Measurements from ENCODE around the gene LRIF1. TPM values are rescaled to one million over a fixed set of nuclear protein-coding genes. Genes with fewer than 3 reads are reported as not detected.
A peak's percentile ranks its signal among the peaks of the same experiment; 100 is the strongest.

The LRIF1 gene
- total RNA-seq, 6 experiments from 2014 or later, result 14.7 to 17.9 (median 17.2) TPM

DNA sequence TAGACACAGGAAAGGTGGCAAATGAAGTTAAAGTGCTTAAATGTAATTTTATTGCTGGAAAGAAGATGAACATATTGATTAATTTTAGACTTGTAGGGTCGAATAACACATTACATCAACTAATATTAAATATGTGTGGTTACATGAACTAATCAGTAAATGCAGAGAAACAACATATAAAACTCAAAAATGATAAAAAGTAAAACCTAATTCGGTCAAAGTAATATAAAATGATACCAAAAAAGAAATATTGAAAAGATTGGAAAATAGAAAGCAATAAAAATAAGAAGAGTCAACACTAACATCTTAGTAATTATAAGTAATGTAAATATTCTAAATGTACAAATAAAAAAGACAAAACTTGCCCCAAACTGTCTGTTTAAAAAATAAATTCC lies 47.5 kb downstream of the LRIF1 start:
- Mint-ChIP-seq H3K9me3 (no peaks in the 10 kb centered on the region), H3K4me3 (peak overlapping the region; percentile 82), H3K4me1 (ENCODE audit: low read depth) (peaks cover 19% of the 10 kb centered on the region), H3K36me3 (ENCODE audit: low read depth) (no peaks in the 10 kb centered on the region), H3K27ac (peak overlapping the region; percentile 34; the same call in 1 of the 2 replicates), H3K27me3 (ENCODE audit: insufficient read depth) (peaks cover 3% of the 10 kb centered on the region; the same call in 1 of the 2 replicates)
- no peak for DNase-seq
- TF ChIP-seq, protein P1, sequence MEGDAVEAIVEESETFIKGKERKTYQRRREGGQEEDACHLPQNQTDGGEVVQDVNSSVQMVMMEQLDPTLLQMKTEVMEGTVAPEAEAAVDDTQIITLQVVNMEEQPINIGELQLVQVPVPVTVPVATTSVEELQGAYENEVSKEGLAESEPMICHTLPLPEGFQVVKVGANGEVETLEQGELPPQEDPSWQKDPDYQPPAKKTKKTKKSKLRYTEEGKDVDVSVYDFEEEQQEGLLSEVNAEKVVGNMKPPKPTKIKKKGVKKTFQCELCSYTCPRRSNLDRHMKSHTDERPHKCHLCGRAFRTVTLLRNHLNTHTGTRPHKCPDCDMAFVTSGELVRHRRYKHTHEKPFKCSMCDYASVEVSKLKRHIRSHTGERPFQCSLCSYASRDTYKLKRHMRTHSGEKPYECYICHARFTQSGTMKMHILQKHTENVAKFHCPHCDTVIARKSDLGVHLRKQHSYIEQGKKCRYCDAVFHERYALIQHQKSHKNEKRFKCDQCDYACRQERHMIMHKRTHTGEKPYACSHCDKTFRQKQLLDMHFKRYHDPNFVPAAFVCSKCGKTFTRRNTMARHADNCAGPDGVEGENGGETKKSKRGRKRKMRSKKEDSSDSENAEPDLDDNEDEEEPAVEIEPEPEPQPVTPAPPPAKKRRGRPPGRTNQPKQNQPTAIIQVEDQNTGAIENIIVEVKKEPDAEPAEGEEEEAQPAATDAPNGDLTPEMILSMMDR (IDR thresholded peaks at IDR 0.05), result no peak

DNA sequence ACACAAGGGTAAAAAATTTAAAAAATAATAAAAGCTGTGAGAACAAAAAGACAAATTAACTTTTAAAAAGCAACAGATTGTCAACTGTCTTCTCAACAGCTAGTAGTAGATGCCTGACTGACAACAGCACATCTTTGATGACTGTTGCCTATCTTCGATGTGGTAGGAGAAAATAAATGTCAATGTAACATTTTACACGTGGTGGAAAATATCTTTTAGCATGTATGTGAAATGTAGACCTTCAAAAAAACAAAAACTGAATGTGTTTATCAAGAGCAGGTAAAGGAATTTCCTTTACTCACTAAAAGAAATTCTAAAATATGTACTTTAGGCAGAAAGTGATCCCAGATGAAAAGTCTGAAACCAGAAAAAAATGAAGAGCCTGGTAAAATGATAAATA lies 47.9 kb downstream of the LRIF1 start:
- peaks cover 3% of the 10 kb centered on the region; the same call in 1 of the 2 replicates for H3K27me3 Mint-ChIP-seq (ENCODE audit: insufficient read depth)
- DNase-seq, result no peak
- H3K9me3 Mint-ChIP-seq, result no peaks in the 10 kb centered on the region; the same call in 1 of the 2 replicates
- H3K4me1 Mint-ChIP-seq (ENCODE audit: low read depth), result peaks cover 19% of the 10 kb centered on the region
- H3K4me3 Mint-ChIP-seq, result no peak overlapping the region; the same call in 1 of the 2 replicates
- TF ChIP-seq, protein P1 (IDR thresholded peaks at IDR 0.05), result no peak
- H3K36me3 Mint-ChIP-seq (ENCODE audit: low read depth), result no peaks in the 10 kb centered on the region
- no peak overlapping the region for H3K27ac Mint-ChIP-seq

DNA sequence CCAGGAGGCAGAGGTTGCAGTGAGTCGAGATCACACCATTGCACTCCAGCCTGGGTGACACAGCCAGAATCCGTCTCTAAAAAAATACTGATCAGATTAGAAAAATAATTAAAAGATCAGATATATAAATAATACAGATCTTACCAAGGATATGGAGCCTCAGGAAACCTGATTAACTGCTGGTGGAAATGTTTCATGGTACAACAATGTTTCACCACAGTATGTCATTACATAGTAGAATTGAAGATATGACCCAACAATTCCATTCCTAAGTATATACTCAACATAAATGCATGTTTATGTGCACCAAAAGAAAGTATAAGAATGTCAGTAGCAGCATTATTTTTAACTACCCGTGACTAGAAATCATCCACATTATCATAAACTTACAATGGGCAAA lies 49.0 kb downstream of the LRIF1 start:
- peaks cover 19% of the 10 kb centered on the region for H3K4me1 Mint-ChIP-seq (ENCODE audit: low read depth)
- peaks cover 3% of the 10 kb centered on the region; the same call in 1 of the 2 replicates for H3K27me3 Mint-ChIP-seq (ENCODE audit: insufficient read depth)
- H3K27ac Mint-ChIP-seq, result no peak overlapping the region
- H3K36me3 Mint-ChIP-seq (ENCODE audit: low read depth), result no peaks in the 10 kb centered on the region
- TF ChIP-seq, protein P1 (IDR thresholded peaks at IDR 0.05), result no peak
- DNase-seq, result peak; percentile 27
- H3K9me3 Mint-ChIP-seq, result no peaks in the 10 kb centered on the region; the same call in 1 of the 2 replicates
- no peak overlapping the region for H3K4me3 Mint-ChIP-seq

DNA sequence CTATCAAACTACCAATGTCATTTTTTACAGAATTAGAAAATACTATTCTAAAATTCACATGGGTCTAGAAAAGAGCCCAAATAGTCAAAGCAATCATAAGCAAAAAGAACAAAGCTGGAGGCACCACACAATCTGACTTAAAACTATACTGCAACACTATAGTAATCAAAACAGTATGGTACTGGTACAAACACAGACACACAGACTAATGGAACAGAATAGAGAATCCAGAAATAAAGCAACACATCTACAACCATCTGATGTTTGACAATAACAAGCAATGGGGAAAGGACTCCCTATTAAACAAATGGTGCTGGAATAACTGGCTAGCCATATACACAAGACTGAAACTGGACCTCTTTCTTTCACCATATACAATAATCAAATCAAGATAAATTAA lies 50.9 kb downstream of the LRIF1 start:
- Mint-ChIP-seq H3K4me1 (ENCODE audit: low read depth) (peaks cover 19% of the 10 kb centered on the region), H3K9me3 (no peaks in the 10 kb centered on the region; the same call in 1 of the 2 replicates), H3K36me3 (ENCODE audit: low read depth) (no peaks in the 10 kb centered on the region), H3K4me3 (no peak overlapping the region), H3K27me3 (ENCODE audit: insufficient read depth) (peaks cover 3% of the 10 kb centered on the region; the same call in 1 of the 2 replicates), H3K27ac (no peak overlapping the region)
- DNase-seq, result no peak
- TF ChIP-seq, protein P1 (IDR thresholded peaks at IDR 0.05), result no peak

DNA sequence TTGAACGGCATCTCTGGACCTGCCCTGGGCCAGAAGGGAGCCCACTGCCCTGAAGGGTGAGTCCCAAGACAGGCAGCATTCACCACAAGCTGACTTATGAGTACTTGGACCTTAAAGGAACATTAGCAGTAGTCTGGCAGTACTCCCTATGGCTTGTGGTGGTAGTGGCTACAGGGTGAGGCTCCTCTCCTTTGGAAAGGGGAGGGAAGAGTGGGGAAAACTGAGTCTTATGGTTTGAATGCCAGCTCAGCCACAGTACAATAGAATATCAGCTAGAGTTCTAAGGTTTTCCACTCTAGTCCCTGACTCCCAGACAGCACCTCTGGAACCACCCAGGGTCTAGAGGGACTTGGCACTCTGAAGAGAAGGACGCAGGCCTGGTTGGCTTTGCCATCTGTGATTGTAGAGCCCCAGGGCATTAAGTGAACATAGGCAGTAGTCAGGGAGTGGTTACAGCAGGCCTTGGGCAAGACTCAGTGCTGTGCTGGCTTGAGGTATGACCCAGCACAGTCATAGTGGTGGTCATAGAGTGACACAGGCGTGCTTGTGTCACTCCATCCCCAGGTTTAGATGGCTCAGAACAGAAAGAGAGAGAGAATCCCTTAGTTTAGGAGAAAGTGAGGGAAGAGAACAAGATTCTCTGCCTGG lies 59.7 kb downstream of the LRIF1 start:
- Mint-ChIP-seq H3K36me3 (ENCODE audit: low read depth) (no peaks in the 10 kb centered on the region), H3K27me3 (ENCODE audit: insufficient read depth) (peaks cover 1% of the 10 kb centered on the region; the same call in 1 of the 2 replicates), H3K4me3 (no peak overlapping the region), H3K9me3 (no peaks in the 10 kb centered on the region), H3K4me1 (ENCODE audit: low read depth) (no peaks in the 10 kb centered on the region), H3K27ac (no peak overlapping the region)
- DNase-seq, result no peak
- TF ChIP-seq, protein P1 (IDR thresholded peaks at IDR 0.05), result no peak
